Choroid plexus epithelial cell (primary cell): ENCODE data around the gene GOLGA8S.
"Not testable (repeated sequence)": the region's sequence is repeated elsewhere in the genome, so short reads cannot be mapped to it uniquely, and the experiment has no call there.

Experiments
- DNase-seq: peaks from one replicate; pipeline ENCODE4 v3.0.0-alpha.2; 2010; ENCODE audit warnings: low read depth
- H3K4me3 ChIP-seq: 2 replicates; pipeline ENCODE4 v1.5.1; 2011; ENCODE audit warnings: low read depth, mild to moderate bottlenecking, control low read depth, low read length, moderate library complexity
- CTCF ChIP-seq: conservative IDR thresholded peaks from 2 replicates; pipeline ENCODE4 v1.5.1; 2011; ENCODE audit warnings: low read depth, mild to moderate bottlenecking, control low read depth, inconsistent platforms, low read length, moderate library complexity

GOLGA8S gene, protein sequence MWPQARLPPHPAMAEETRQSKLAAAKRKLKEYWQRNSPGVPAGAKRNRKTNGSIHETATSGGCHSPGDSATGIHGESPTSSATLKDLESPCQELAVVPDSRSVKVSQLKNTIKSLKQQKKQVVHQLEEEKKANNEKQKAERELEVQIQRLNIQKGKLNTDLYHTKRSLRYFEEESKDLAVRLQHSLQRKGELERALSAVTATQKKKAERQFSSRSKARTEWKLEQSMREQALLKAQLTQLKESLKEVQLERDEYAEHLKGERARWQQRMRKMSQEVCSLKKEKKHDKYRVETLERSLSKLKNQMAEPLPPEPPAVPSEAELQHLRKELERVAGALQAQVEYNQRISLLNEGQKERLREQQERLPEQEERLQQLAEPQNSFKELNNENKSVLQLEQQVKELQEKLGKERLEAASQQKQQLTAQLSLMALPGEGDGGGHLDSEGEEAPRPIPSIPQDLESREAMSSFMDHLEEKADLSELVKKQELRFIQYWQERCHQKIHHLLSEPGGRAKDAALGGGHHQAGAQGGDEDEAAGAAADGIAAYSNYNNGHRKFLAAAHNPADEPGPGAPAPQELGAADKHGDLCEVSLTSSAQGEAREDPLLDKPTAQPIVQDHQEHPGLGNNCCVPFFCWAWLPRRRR

GRCh38 chr15:23354448-23354847, at the start of gene GOLGA8S:
GOLGA8S (plus strand) TSS chr15:23354748; CDS start chr15:23354810, 62 bp downstream.
- not testable (repeated sequence) for H3K4me3 ChIP-seq, DNase-seq

DNA sequence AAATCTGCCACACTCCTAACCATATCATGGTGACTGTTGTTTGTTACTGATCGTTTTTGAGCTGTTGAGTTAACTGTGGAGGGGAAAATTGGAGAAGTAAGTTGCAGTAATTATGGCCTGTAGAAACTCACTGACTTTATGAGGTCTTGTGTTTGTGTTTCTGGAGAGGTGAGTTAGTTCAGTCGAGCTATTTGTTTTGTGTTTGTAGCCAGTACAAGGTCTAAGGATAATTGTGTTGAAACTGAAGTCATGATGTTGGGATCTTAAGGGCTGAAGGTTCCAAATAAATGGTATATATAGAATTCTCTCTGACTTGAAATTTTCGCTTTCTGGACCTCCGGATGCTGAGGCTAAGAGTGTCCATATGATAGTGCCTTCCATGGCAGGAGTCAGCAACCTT, 49.7 kb upstream of the GOLGA8S start:
- DNase-seq: not testable (repeated sequence)
- H3K4me3 ChIP-seq: peak overlapping the region; percentile 22

- not testable (repeated sequence) for DNase-seq, H3K4me3 ChIP-seq
Observed at GRCh38 chr15:23305921-23306320, 48.6 kb upstream of the GOLGA8S start.

- H3K4me3 ChIP-seq, DNase-seq: not testable (repeated sequence)
Observed at GRCh38 chr15:23311233-23311632, 43.3 kb upstream of the GOLGA8S start.

- H3K4me3 ChIP-seq, DNase-seq: not testable (repeated sequence)
Observed at GRCh38 chr15:23334096-23334495, 20.5 kb upstream of the GOLGA8S start, which contains the start of gene GOLGA6L26. GOLGA6L26 (minus strand) TSS chr15:23334196; CDS start chr15:23334135, 61 bp downstream.

DNA sequence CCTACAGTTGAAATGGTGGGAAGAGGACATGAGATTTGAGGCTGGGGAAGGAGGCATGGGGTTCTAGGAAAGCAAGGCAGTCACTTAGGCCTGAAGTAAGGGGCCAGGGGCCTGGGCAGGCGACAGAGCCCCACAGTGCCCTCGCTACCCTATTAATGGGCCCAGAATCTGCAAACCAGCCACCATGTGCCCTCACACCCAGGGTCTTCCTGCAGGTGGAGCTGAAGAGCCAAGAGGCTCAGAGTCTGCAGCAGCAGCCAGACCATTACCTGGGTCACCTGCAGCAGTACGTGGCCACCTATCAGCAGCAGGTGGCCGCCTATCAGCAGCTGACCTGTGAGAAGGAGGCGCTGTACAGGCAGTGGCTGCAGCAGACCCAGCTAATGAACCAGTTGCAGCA, 8.1 kb downstream of the GOLGA8S start:
- H3K4me3 ChIP-seq: not testable (repeated sequence)

DNA sequence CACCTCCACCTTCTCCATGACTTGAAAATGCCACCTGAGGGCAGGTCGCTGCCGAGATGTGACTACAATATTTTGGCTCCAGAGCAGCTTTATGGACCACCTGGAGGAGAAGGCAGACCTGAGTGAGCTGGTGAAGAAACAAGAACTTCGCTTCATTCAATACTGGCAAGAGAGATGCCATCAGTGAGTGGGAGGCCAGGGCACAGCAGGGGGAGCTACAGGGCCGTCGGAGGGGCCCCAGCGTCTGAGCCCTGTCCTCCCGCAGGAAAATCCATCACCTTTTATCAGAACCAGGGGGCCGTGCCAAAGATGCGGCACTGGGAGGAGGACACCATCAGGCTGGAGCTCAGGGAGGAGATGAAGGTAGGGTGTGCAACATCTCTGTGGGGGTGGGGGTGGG, 9.7 kb downstream of the GOLGA8S start:
- not testable (repeated sequence) for DNase-seq, H3K4me3 ChIP-seq

More for the DNA sequence above, 8.1 kb downstream of the GOLGA8S start:
- DNase-seq: not testable (repeated sequence)

- no peak for DNase-seq
- no peak overlapping the region for H3K4me3 ChIP-seq
- no peak for TF ChIP-seq CTCF
Observed at GRCh38 chr15:23370578-23370977, 16.0 kb downstream of the GOLGA8S start.

DNA sequence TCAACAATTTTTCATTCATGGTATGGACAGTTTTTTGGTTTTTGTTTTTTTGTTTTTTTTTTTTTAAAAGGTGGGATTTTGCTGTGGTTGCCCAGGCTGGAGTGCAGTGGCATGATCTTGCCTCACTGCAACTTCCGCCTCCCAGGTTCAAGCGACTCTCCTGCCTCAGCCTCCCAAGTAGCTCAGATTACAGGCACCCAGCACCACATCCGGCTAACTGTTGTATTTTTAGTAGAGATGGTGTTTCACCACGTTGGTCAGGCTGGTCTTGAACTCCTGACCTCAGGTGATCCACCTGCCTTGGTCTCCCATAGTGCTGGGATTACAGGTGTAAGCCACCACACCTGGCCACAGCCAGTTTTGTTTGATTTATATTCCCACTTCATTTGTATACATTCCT, 16.6 kb downstream of the GOLGA8S start:
- not testable (repeated sequence) for H3K4me3 ChIP-seq, DNase-seq

DNA sequence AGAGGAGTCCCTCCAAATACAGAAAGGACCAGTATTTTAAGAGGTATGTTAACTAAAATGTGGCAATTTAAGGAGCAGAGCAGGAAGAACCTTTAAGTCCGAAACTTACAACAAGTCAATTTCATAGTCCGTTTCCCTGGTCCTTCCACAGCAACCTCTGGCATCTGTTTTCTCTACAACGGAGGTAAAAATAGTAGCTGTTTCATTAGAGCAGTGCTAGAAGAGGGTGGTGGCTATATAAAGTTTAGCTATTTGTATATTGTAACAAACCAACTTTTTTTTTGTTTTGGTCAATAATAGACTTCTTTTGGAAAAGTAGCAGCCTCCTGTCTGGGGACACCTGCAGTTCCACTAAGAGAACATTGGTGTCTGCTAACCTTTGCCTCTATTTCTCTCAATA, 17.3 kb downstream of the GOLGA8S start:
- DNase-seq, H3K4me3 ChIP-seq: not testable (repeated sequence)

GRCh38 chr15:23372284-23372683, 17.7 kb downstream of the GOLGA8S start:
- peak; percentile 38 for DNase-seq
- no peak overlapping the region for H3K4me3 ChIP-seq
- no peak for TF ChIP-seq CTCF

GRCh38 chr15:23372891-23373600, 18.5 kb downstream of the GOLGA8S start:
- not testable (repeated sequence) for H3K4me3 ChIP-seq, DNase-seq

GRCh38 chr15:23374226-23374625, 19.7 kb downstream of the GOLGA8S start:
- not testable (repeated sequence) for DNase-seq, H3K4me3 ChIP-seq

DNA sequence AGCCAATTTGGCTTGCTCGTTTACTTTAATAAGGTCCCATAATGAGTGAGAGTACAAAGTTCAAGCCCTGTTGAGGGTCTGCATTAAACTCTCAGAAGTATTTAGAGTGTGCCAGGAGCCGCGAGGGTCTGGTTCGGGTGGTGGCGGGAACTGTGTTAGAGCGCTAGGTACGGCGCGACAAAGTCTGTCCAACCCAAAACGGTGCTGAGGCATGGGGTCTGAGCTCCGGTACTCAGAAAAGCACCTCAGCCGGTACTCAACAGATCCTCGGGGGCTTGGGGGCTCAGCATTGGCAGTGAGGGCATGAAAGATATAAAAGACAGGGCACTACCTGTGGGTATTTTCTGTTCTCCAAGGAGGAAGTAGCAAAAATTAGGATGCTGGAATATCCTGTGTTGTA, 24.4 kb downstream of the GOLGA8S start:
- DNase-seq, H3K4me3 ChIP-seq: not testable (repeated sequence)

GRCh38 chr15:23380700-23381099, 26.2 kb downstream of the GOLGA8S start:
- DNase-seq, H3K4me3 ChIP-seq: not testable (repeated sequence)

DNA sequence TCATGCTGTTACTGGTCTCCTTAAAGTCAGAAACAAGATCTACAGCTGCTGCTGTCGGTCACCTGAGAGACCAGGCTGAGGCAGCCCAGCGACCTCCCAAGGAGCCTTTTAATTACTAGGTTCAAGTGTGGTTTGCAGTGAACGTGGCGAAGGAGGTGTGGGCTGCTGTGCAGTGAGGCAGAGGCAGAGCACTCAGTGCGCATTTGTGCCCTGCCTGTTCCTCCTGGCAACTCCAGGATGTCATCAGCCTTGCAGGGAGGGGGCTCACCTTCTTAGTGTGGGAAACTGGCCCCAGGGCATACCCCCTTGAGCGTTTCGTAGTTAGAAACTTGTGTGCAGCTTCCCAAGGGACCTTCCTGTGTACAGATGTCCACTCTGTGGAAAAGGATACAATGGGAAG, 26.6 kb downstream of the GOLGA8S start:
- H3K4me3 ChIP-seq, DNase-seq: not testable (repeated sequence)
